ENCODE data around the gene LYVE1.

Gene LYVE1

DNA sequence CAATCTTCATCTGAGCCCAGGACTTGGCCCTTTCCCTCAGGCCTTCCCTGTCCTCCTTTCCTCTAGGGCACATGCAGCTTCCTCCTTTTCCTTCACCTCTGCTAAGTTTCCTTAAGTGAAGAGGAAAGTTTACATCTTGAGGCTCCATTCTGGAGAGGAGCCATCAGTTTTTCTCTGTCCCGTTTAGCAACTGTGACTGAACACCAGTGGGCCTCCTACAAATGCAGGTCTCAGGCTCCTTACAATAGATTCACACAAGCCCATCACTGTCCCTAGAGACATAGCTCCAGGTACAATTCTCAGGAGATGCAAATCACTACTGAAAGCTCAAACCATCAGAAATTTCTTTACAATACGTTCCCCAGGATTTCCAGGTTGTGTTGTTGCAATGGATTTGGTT lies 23.3 kb upstream of the LYVE1 start:
- no peak for DNase-seq (ENCODE audit: low read depth)

DNA sequence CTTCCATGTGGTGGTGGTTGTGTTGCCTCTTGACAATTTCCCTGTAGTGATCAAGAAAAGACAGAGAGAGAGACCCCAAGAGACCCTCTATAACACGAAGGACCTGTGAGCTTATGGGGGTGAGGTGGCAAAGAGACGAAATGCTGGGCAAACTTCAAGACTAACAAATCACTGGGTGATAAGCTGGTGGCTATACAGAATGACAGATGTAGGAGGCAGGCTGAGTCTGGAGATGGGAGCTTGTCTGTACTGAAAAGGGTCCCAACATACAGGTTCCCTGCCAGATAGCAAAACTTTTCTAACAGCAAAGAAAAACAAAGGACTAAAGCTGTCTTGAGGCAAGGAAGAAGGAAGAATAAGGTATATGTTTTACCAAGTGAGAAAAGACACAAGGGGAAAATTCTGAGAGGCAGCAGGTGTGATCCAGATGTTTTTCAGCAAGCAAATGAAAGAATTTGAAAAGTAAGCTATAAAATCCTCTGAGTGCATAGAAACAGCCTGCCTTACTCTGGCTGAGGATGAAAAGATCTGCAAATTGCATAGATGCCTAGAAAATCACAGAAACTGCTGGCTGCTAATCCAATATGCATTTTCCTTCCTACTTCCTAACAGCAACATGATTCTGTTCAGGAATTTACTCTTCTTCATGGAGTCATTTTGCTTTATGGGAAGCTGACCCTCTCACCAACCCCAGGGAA lies 21.9 kb upstream of the LYVE1 start:
- DNase-seq (ENCODE audit: low read depth): no peak

DNA sequence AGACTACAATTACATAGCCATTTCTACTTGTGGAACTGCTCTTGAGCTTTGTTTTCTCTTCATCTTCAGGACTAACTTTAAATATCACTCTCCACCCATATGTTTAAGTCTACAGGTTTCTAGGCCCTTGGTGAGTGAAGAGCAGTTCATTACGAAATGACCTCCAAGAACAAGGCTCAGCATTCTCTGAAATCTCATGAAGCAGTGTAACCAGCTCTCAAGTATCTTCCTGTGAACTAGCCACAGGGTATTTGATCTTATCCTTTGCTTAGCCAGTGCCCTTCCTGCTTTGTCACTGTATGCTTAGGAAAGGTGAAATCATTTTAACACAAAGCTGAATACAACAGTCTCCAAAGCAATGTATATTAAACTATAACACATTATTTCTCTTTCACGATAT lies 20.4 kb upstream of the LYVE1 start:
- DNase-seq (ENCODE audit: low read depth): no peak

DNA sequence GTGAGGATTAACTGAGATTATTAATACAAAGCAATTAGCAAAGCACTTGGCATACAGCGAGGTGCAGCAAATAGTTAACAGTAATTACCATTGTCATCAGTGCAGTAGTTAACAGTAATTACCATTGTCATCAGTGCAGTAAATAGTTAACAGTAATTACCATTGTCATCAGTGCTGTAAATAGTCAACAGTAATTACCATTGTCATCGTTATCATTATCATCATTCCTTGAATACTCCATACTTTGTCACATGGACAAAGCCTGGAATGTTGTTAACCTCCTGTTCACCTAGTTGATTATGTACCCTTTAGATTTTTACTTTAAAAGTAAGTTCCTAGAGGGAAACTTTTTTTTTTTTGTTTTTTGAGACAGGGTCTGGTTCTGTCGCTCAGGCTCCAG lies 19.5 kb upstream of the LYVE1 start:
- DNase-seq (ENCODE audit: low read depth): no peak

- no peak for DNase-seq (ENCODE audit: low read depth)
These were observed 18.9 kb upstream of the LYVE1 start for GRCh38 chr11:10587388-10587787.

DNA sequence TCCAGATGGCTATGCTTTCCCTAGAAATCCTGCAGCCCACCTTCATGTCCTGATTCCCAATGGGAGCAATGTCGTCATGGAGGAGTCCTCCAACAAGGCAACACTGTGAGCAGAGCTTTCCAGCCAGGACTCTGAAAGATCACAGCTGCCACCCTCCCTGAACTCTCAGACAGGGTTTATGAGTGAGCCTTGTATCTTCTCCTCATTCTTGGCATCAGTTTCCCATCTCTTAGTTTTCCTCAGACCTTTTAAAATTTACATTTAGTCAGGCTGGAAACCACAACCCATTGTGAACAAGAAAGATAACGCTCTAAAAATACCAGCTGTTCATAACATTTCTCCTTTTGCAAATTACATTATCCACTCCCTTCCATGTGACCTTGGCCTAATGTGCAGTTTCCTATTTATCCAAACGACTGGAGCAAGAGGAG lies 15.6 kb upstream of the LYVE1 start:
- DNase-seq (ENCODE audit: low read depth): no peak

DNA sequence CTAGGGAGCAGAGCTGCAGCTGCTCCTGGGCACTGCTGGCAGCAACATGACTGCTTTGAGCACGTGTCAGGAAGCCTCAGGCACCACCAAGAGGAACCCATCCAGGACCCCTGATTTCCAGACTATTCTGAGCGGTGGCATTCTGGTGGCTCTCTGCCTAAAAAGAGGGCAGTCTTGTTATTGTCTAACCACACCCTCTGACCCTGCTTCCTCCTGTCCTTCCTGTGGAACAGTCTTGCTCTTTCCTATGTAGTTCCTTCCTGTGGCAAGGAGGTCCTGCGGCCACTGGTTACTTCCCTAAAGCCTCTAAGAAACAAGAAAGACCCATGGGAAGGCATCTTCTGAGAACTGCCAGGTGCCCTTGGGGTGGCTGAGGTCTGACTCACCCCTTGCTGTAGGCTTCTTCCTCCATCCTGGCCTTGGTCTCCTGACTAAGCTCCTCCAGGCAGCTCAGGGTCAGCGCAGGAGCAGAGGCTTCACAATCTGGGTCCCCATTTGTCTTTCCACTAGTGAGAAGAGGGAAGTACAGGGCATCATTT lies 13.1 kb upstream of the LYVE1 start:
- DNase-seq (ENCODE audit: low read depth): no peak

GRCh38 chr11:10580623-10581022 lies 12.2 kb upstream of the LYVE1 start:
- DNase-seq (ENCODE audit: low read depth): no peak

DNA sequence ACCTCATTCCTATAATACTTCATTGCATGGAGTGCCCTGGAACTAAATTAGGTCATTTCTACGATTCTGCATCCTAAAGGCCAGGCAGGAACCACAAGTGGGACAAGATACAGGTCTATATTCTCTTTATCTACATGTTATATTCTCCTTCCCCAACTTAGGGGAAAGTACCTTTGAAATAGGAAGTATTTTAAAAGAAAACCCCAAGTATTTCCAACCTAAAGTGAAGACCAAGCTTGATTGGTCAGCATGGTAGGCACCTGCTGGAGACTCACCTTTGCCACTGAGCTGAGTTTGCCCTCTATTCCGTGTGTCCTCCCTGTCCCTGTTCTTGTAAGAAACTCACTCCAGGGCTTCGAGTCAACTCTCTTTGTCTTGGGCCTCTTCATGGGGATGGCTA lies 11.2 kb upstream of the LYVE1 start:
- no peak for DNase-seq (ENCODE audit: low read depth)

DNA sequence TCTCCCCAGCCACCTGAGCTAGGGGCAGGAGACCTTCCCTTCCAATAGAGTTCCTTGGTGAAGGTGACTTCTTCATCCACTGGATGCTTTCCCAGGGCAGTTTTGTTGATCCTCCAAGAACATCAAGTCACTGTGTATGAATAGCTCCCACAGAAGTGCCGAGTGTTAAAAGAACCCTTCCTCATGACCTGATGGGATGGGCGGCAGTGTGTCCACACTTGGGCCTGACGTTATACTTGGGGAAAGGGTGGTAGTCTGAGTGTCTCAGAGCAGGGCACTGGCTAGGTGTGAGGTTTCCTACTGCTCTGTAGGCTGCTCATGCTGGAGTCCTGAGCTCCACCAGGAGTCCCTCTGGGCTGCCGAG lies 7.6 kb upstream of the LYVE1 start:
- DNase-seq (ENCODE audit: low read depth): no peak

- DNase-seq (ENCODE audit: low read depth): no peak
These were observed 7.0 kb upstream of the LYVE1 start for GRCh38 chr11:10575346-10576034.

GRCh38 chr11:10573556-10573955 lies 5.1 kb upstream of the LYVE1 start:
- DNase-seq (ENCODE audit: low read depth): no peak

DNA sequence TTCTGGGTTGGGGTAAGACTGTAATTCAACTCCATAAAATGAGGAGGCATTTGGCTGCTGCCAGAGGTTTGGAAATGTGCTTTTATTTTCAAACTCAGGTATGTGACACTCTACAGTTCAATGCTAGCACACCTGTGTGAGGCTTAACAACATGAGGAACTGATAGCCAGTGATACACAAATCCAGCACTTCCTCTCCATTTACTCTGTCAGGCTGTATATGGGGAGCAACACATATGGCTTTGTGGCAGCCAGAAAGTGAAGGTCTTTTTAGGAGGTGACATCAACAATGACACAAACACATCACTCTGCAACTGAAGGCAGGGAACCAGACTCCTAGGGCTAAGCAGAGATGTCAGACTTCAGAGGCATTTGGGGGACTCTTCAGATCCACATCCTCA lies 4.6 kb upstream of the LYVE1 start:
- no peak for DNase-seq (ENCODE audit: low read depth)

GRCh38 chr11:10572533-10572932 lies 4.1 kb upstream of the LYVE1 start:
- DNase-seq (ENCODE audit: low read depth): no peak

DNA sequence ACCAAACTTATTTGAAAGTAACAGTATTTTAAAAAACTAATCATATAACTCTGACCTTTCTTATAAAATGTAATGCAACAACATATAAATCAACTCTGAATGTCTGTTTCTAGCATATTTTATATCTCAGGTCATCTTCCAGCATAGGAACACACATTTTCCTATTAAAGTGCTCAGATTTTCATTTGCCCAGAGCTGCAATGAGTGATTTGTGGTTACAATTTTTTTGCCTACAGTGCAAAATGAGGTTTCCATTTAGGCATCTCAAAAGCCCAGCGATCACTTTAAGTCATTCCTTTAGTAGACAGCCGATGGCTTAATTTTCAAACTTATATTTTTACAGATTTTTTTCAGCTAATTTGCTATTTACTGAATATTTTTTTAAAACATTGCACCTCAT lies 1.0 kb downstream of the LYVE1 start:
- DNase-seq (ENCODE audit: low read depth): no peak

- no peak for DNase-seq (ENCODE audit: low read depth)
These were observed 2.1 kb downstream of the LYVE1 start for GRCh38 chr11:10566257-10566957.

DNA sequence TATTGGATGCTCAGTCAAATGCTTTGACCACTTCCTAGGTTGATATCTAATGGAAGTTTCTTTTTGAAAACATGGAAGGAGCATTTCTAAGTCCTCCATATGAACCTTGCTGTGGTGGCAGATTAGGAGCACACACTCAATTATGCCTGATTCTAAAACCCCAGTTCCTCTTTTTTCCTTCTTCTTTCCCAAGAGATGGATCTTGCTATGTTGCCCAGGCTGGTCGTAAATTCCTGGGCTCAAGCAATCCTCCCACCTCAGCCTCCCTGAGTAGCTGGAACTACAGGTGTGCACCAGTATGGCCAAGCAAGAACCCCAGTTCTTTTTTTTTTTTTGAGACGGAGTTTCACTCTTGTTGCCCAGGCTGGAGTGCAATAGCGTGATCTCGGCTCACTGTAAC lies 3.0 kb downstream of the LYVE1 start:
- no peak for DNase-seq (ENCODE audit: low read depth)

GRCh38 chr11:10564696-10565318 lies 3.7 kb downstream of the LYVE1 start:
- no peak for DNase-seq (ENCODE audit: low read depth)

DNA sequence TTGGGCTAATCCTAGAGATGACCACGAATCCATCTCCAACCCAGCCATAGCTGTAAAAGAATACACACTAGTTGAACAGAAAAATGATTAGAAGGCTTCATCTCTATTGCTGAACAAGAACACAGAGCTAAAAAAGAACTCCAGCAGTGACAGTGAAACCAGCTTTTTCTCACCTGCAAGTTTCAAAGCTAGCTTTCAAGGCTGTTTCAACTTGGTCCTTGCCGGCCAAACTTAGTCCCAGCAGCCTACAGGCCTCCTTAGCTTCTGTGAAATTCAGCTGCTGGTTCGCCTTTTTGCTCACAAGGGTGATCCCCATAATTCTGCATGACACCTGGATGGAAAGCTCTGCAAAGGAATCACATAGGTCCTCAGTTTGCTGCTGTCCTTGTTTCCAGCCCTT lies 4.4 kb downstream of the LYVE1 start:
- no peak for DNase-seq (ENCODE audit: low read depth)

DNA sequence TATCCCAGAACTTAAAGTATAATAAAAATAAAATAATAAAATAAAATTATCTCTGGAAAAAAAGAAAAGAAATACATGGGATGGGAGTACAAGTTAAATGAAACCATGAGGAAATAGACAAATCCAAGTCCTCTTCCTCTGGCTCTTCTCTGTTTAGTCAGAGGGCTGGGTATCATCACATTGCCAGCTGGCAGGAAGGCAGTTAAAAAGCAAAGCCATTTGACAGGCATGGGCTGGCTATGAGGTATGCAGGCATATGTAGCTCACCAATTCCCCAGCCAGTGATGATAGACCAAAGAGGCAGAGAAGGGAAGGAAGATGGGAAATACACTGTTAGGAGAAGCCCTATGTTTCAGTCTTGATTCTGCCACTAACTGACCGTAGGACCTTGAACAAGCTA lies 6.5 kb downstream of the LYVE1 start:
- no peak for DNase-seq (ENCODE audit: low read depth)

- DNase-seq (ENCODE audit: low read depth): no peak
These were observed 7.2 kb downstream of the LYVE1 start for GRCh38 chr11:10561043-10561818.

GRCh38 chr11:10558288-10558687 lies 10.2 kb downstream of the LYVE1 start:
- DNase-seq (ENCODE audit: low read depth): no peak

Data from stromal cell of bone marrow (primary cell).